ENCODE measurements around the gene LDLRAD4. TPM values are rescaled to one million over a fixed set of nuclear protein-coding genes. Genes with fewer than 3 reads are reported as not detected.

The LDLRAD4 gene
- total RNA-seq, 2 donors from 2014 or later: 33.1 to 41.2 TPM

- DNase-seq (ENCODE audit: low spot score): peak; percentile 73
- peak overlapping the region; percentile 61 to 69 for H3K27ac ChIP-seq
- peaks cover 0 to 24% of the 10 kb centered on the region in 2 donors for H3K4me1 ChIP-seq
- no peak overlapping the region for H3K4me3 ChIP-seq
- H3K9me3 ChIP-seq: no peaks in the 10 kb centered on the region
- H3K36me3 ChIP-seq: no peaks in the 10 kb centered on the region
- TF ChIP-seq, protein P1, sequence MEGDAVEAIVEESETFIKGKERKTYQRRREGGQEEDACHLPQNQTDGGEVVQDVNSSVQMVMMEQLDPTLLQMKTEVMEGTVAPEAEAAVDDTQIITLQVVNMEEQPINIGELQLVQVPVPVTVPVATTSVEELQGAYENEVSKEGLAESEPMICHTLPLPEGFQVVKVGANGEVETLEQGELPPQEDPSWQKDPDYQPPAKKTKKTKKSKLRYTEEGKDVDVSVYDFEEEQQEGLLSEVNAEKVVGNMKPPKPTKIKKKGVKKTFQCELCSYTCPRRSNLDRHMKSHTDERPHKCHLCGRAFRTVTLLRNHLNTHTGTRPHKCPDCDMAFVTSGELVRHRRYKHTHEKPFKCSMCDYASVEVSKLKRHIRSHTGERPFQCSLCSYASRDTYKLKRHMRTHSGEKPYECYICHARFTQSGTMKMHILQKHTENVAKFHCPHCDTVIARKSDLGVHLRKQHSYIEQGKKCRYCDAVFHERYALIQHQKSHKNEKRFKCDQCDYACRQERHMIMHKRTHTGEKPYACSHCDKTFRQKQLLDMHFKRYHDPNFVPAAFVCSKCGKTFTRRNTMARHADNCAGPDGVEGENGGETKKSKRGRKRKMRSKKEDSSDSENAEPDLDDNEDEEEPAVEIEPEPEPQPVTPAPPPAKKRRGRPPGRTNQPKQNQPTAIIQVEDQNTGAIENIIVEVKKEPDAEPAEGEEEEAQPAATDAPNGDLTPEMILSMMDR (IDR thresholded peaks at IDR 0.05): no peak
- no peaks in the 10 kb centered on the region for H3K27me3 ChIP-seq
These were observed 208.8 kb downstream of the LDLRAD4 start for GRCh38 chr18:13427354-13427753.

DNA sequence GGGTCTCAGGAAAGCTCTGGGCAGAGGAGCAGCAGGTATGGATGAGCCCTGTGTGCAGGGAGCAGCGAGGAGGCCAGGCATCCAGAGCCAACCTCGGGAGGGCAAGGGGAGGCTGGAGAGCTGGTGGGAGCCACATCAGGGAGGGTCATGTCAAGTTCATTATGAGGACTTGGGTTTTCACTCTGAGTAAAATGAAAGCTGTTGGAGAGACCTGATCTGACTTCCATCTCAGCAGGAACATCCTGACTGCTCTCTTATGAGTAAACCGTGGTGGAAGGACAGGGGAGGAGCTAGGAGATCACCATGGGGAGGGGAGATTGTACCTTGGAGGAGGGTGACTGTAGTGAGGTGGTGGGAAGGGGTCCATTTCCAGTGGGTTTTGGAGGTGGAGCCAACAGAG, 209.8 kb downstream of the LDLRAD4 start:
- DNase-seq (ENCODE audit: low spot score): no peak
- no peaks in the 10 kb centered on the region for H3K9me3 ChIP-seq
- TF ChIP-seq, protein P1 (IDR thresholded peaks at IDR 0.05): no peak
- H3K27me3 ChIP-seq: no peaks in the 10 kb centered on the region
- peak overlapping the region; percentile 61 to 69 for H3K27ac ChIP-seq
- no peaks in the 10 kb centered on the region for H3K36me3 ChIP-seq
- no peak overlapping the region for H3K4me3 ChIP-seq
- peaks cover 0 to 24% of the 10 kb centered on the region in 2 donors for H3K4me1 ChIP-seq

GRCh38 chr18:13429016-13429415, 210.5 kb downstream of the LDLRAD4 start:
- Histone ChIP-seq H3K9me3 (no peaks in the 10 kb centered on the region), H3K27ac (no peak overlapping the region), H3K36me3 (no peaks in the 10 kb centered on the region), H3K4me1 (peaks cover 0 to 24% of the 10 kb centered on the region in 2 donors), H3K27me3 (no peaks in the 10 kb centered on the region), H3K4me3 (no peak overlapping the region)
- DNase-seq (ENCODE audit: low spot score): no peak
- TF ChIP-seq, protein P1 (IDR thresholded peaks at IDR 0.05): no peak

- Histone ChIP-seq H3K4me3 (no peak overlapping the region), H3K9me3 (no peaks in the 10 kb centered on the region), H3K4me1 (peaks cover 0 to 28% of the 10 kb centered on the region in 2 donors), H3K36me3 (no peaks in the 10 kb centered on the region), H3K27ac (no peak overlapping the region), H3K27me3 (no peaks in the 10 kb centered on the region)
- no peak for DNase-seq (ENCODE audit: low spot score)
- TF ChIP-seq, protein P1 (IDR thresholded peaks at IDR 0.05): no peak
These were observed 211.4 kb downstream of the LDLRAD4 start for GRCh38 chr18:13429884-13430510.

- no peaks in the 10 kb centered on the region for H3K9me3 ChIP-seq
- peaks cover 0 to 35% of the 10 kb centered on the region in 2 donors for H3K4me1 ChIP-seq
- H3K27ac ChIP-seq: no peak overlapping the region
- DNase-seq (ENCODE audit: low spot score): no peak
- no peaks in the 10 kb centered on the region for H3K36me3 ChIP-seq
- TF ChIP-seq, protein P1 (IDR thresholded peaks at IDR 0.05): no peak
- H3K4me3 ChIP-seq: no peak overlapping the region
- H3K27me3 ChIP-seq: no peaks in the 10 kb centered on the region
These were observed 212.1 kb downstream of the LDLRAD4 start for GRCh38 chr18:13430663-13431062.

DNA sequence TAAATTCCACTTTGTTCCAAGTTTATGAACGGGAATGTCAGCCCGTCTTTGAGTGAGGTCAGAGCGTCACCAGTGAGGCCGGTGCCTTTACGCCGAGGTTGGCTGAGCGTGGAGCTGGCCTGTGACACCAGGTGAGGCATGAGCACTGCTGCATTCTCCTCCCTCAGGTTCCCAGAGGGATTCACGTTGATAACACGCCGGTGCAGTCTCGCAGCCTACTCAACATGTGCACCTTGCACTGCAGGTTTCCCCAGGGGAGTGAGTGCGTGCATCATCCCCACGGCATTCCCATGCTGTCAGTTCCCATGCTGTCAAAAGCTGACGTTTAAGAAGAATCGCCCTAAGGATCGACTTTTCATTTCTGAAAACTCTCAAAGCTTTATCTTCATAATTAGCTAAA, 213.3 kb downstream of the LDLRAD4 start:
- no peak for DNase-seq (ENCODE audit: low spot score)
- Histone ChIP-seq H3K4me3 (no peak overlapping the region), H3K27ac (no peak overlapping the region), H3K27me3 (no peaks in the 10 kb centered on the region), H3K4me1 (peaks cover 0 to 36% of the 10 kb centered on the region in 2 donors), H3K9me3 (no peaks in the 10 kb centered on the region), H3K36me3 (no peaks in the 10 kb centered on the region)
- TF ChIP-seq, protein P1 (IDR thresholded peaks at IDR 0.05): no peak
